Transverse colon (tissue), 3 donors: ENCODE results near the gene FOXD4.
"Not testable (repeated sequence)": the region's sequence is repeated elsewhere in the genome, so short reads cannot be mapped to it uniquely, and the experiment has no call there.

Experiments
- EP300 ChIP-seq: sonication (generic); formaldehyde crosslinking; IDR thresholded peaks from one replicate; pipeline ENCODE4 v1.6.1; 2017; ENCODE audit warnings: antibody characterized with exemption, low read depth
- TF ChIP-seq, protein P1 (sequence below), 5 experiments: fragments of 200-600 bp in 3 of 5; fragments of 450-650 bp in 2 of 5; sonication (generic) in 3 of 5; IDR thresholded peaks; 1 replicate in 2 of 5; 2 replicates in 3 of 5; pipeline ENCODE4 v1.5.1; 2016 to 2017; ENCODE audit warnings: antibody characterized with exemption in 5 of 5, inconsistent platforms in 3 of 5, mild to moderate bottlenecking in 2 of 5, moderate library complexity in 1 of 5

DNA sequence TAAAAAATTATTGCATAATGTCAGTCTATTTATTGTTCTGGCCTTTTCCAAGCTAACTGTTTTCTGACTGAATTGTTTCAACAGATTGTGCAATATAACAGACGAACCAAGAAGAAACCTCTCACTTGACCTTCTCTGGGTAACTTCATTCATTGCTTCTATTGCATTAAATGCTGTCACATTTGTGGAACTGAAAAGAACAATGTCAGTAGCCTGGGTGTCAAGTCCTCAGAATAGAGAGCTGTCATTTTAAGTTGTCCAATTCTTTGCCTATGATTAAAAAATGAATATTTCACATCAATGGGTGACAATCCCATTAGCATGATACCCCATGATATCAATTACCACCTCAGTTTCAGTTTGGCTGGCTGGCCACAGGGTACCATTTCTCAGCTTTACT, 41.7 kb upstream of the FOXD4 start:
- TF ChIP-seq, protein P1, sequence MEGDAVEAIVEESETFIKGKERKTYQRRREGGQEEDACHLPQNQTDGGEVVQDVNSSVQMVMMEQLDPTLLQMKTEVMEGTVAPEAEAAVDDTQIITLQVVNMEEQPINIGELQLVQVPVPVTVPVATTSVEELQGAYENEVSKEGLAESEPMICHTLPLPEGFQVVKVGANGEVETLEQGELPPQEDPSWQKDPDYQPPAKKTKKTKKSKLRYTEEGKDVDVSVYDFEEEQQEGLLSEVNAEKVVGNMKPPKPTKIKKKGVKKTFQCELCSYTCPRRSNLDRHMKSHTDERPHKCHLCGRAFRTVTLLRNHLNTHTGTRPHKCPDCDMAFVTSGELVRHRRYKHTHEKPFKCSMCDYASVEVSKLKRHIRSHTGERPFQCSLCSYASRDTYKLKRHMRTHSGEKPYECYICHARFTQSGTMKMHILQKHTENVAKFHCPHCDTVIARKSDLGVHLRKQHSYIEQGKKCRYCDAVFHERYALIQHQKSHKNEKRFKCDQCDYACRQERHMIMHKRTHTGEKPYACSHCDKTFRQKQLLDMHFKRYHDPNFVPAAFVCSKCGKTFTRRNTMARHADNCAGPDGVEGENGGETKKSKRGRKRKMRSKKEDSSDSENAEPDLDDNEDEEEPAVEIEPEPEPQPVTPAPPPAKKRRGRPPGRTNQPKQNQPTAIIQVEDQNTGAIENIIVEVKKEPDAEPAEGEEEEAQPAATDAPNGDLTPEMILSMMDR (IDR thresholded peaks at IDR 0.05), result not testable (repeated sequence)
- not testable (repeated sequence) for TF ChIP-seq EP300
